CD4-positive, CD25-positive, alpha-beta regulatory T cell (primary cell): Measurements from ENCODE around the gene CATSPERD. TPM values are rescaled to one million over a fixed set of nuclear protein-coding genes. Genes with fewer than 3 reads are reported as not detected.
A peak's percentile ranks its signal among the peaks of the same experiment; 100 is the strongest.

Experiments used
- ATAC-seq, 2 donors: fragments of 150-1000 bp; cut with Tn5 transposase; one replicate each; pipeline ENCODE4 v1.10.0; 2021; ENCODE audit warnings: low read depth in 2 of 2, moderate number of reproducible peaks in 2 of 2, moderate library complexity in 1 of 2
- DNase-seq, 3 donors: peaks; one replicate each; pipeline versions ENCODE4 v3.0.0 to v3.0.0-alpha.2; 2012 to 2022; ENCODE audit warnings: mixed read lengths in 1 of 3
- H3K27ac ChIP-seq: one replicate; pipeline ENCODE4 v1.7.0; 2013; ENCODE audit warnings: mild to moderate bottlenecking, low read length; ENCODE audit not compliant: insufficient read depth, poor library complexity, severe bottlenecking
- H3K27me3 ChIP-seq: one replicate; pipeline ENCODE4 v1.7.0; 2013; ENCODE audit warnings: low read length; ENCODE audit not compliant: control insufficient read depth, insufficient read depth
- H3K36me3 ChIP-seq: one replicate; pipeline ENCODE4 v1.7.0; 2013; ENCODE audit warnings: mild to moderate bottlenecking, low read length, moderate library complexity; ENCODE audit not compliant: control insufficient read depth, insufficient read depth
- H3K4me1 ChIP-seq: 2 replicates; pipeline ENCODE4 v1.7.0; 2013; ENCODE audit warnings: mild to moderate bottlenecking, low read length; ENCODE audit not compliant: insufficient read depth, control insufficient read depth, poor library complexity, severe bottlenecking
- H3K4me3 ChIP-seq: one replicate; pipeline ENCODE4 v1.7.0; 2013; ENCODE audit warnings: low read depth, mild to moderate bottlenecking, low read length, moderate library complexity
- H3K9me3 ChIP-seq, 2 experiments: 1 replicate in 1 of 2; 2 replicates in 1 of 2; pipeline ENCODE4 v1.7.0; 2013; ENCODE audit warnings: low read length in 2 of 2, mild to moderate bottlenecking in 1 of 2, moderate library complexity in 1 of 2; ENCODE audit not compliant: control insufficient read depth in 2 of 2
- H3K27ac Mint-ChIP-seq, 3 donors: one replicate each; pipeline ENCODE4 v1.8.0; 2020 to 2022; ENCODE audit warnings: mild to moderate bottlenecking in 3 of 3, mixed read lengths in 3 of 3, moderate library complexity in 2 of 3
- H3K27me3 Mint-ChIP-seq: one replicate; pipeline ENCODE4 v1.8.0; 2022; ENCODE audit warnings: mild to moderate bottlenecking, mixed read lengths
- H3K36me3 Mint-ChIP-seq: one replicate; pipeline ENCODE4 v1.8.0; 2020; ENCODE audit warnings: mixed read lengths
- H3K4me1 Mint-ChIP-seq, 4 donors: one replicate each; pipeline ENCODE4 v1.8.0; 2020 to 2022; ENCODE audit warnings: mixed read lengths in 4 of 4, mild to moderate bottlenecking in 1 of 4
- H3K4me3 Mint-ChIP-seq, 4 donors: one replicate each; pipeline ENCODE4 v1.8.0; 2020 to 2022; ENCODE audit warnings: mild to moderate bottlenecking in 4 of 4, mixed read lengths in 4 of 4, moderate library complexity in 3 of 4
- H3K9me3 Mint-ChIP-seq, 7 donors: one replicate each; pipeline ENCODE4 v1.8.0; 2020 to 2022; ENCODE audit warnings: mixed read lengths in 7 of 7, mild to moderate bottlenecking in 3 of 7, moderate library complexity in 2 of 7
- polyA plus RNA-seq, 4 donors: library from polyadenylated mRNA; unstranded; fragments of 300-500 nt; fragmentation: Illumina TruSeq; gene quantifications; one replicate each; pipeline ENCODE4 v1.2.3, GENCODE V29; 2021
- total RNA-seq: library from RNA; stranded (reverse); gene quantifications from one replicate; pipeline ENCODE4 v1.2.3, GENCODE V29; 2022

Gene CATSPERD
- not detected for total RNA-seq
- polyA plus RNA-seq, result under 1 TPM in 1 of 4 donors, not detected in 3; 0.17 TPM

GRCh38 chr19:5719961-5720790, at the start of gene CATSPERD, which contains the start of gene LONP1:
CATSPERD (plus strand) TSS chr19:5720637; CDS start chr19:5720738, 101 bp downstream.
LONP1 (minus strand) TSS chr19:5720146; CDS start chr19:5720132, 14 bp downstream.
- no peaks in the 10 kb centered on the region for H3K9me3 Mint-ChIP-seq
- DNase-seq (peak; percentile 97 to 99 (median 99)), ATAC-seq (peak; percentile 91 to 93)
- H3K36me3 Mint-ChIP-seq, result no peaks in the 10 kb centered on the region
- peaks cover 25% of the 10 kb centered on the region for H3K4me1 ChIP-seq
- peak within 1 kb of the TSS; percentile 95 for H3K27ac ChIP-seq
- H3K4me3 ChIP-seq, result peak within 1 kb of the TSS; percentile 90
- no peaks in the 10 kb centered on the region for H3K27me3 ChIP-seq
- H3K4me1 Mint-ChIP-seq, result peaks cover 4 to 39% (median 26%) of the 10 kb centered on the region in 4 donors
- H3K9me3 ChIP-seq, result no peaks in the 10 kb centered on the region
- H3K27me3 Mint-ChIP-seq, result peaks cover 16% of the 10 kb centered on the region
- peak within 1 kb of the TSS; percentile 95 to 96 (median 96) for H3K27ac Mint-ChIP-seq
- peak within 1 kb of the TSS; percentile 90 to 98 (median 94) for H3K4me3 Mint-ChIP-seq
- H3K36me3 ChIP-seq, result no peaks in the 10 kb centered on the region

GRCh38 chr19:5671600-5671999, 48.8 kb upstream of the CATSPERD start:
- Histone ChIP-seq H3K36me3 (peaks cover 34% of the 10 kb centered on the region), H3K4me3 (no peak overlapping the region), H3K9me3 (no peaks in the 10 kb centered on the region), H3K4me1 (no peaks in the 10 kb centered on the region), H3K27ac (no peak overlapping the region), H3K27me3 (no peaks in the 10 kb centered on the region)
- ATAC-seq (no peak), DNase-seq (no peak)
- H3K27me3 Mint-ChIP-seq, result no peaks in the 10 kb centered on the region
- H3K4me3 Mint-ChIP-seq, result peak overlapping the region in 1 of 4 donors; percentile 32
- H3K36me3 Mint-ChIP-seq, result peaks cover 18% of the 10 kb centered on the region
- no peak overlapping the region for H3K27ac Mint-ChIP-seq
- no peaks in the 10 kb centered on the region for H3K4me1 Mint-ChIP-seq
- H3K9me3 Mint-ChIP-seq, result peaks cover 0 to 1% (median 0%) of the 10 kb centered on the region in 7 donors

- no peaks in the 10 kb centered on the region for H3K27me3 ChIP-seq
- Mint-ChIP-seq H3K4me1 (no peaks in the 10 kb centered on the region), H3K27me3 (no peaks in the 10 kb centered on the region), H3K36me3 (peaks cover 11% of the 10 kb centered on the region), H3K4me3 (no peak overlapping the region), H3K27ac (peak overlapping the region in 2 of 3 donors; percentile 42 to 56), H3K9me3 (peaks cover 0 to 1% (median 0%) of the 10 kb centered on the region in 7 donors)
- no peak for ATAC-seq
- H3K36me3 ChIP-seq, result peaks cover 22% of the 10 kb centered on the region
- no peaks in the 10 kb centered on the region for H3K4me1 ChIP-seq
- H3K27ac ChIP-seq, result no peak overlapping the region
- no peak overlapping the region for H3K4me3 ChIP-seq
- no peaks in the 10 kb centered on the region for H3K9me3 ChIP-seq
- DNase-seq, result no peak
Measured at GRCh38 chr19:5672708-5673459, 47.6 kb upstream of the CATSPERD start.

GRCh38 chr19:5673752-5674151, 46.7 kb upstream of the CATSPERD start:
- no peak for ATAC-seq
- Mint-ChIP-seq H3K4me1 (no peaks in the 10 kb centered on the region), H3K27me3 (no peaks in the 10 kb centered on the region), H3K9me3 (peaks cover 0 to 1% (median 0%) of the 10 kb centered on the region in 7 donors), H3K27ac (no peak overlapping the region), H3K36me3 (peaks cover 10% of the 10 kb centered on the region), H3K4me3 (no peak overlapping the region)
- peaks cover 17% of the 10 kb centered on the region for H3K36me3 ChIP-seq
- no peak overlapping the region for H3K27ac ChIP-seq
- H3K9me3 ChIP-seq, result no peaks in the 10 kb centered on the region
- no peaks in the 10 kb centered on the region for H3K27me3 ChIP-seq
- no peak overlapping the region for H3K4me3 ChIP-seq
- no peak for DNase-seq
- H3K4me1 ChIP-seq, result no peaks in the 10 kb centered on the region

- H3K27me3 ChIP-seq, result no peaks in the 10 kb centered on the region
- peaks cover 6% of the 10 kb centered on the region for H3K4me1 ChIP-seq
- ATAC-seq (no peak), DNase-seq (no peak)
- Mint-ChIP-seq H3K36me3 (peaks cover 1% of the 10 kb centered on the region), H3K9me3 (peaks cover 0 to 1% (median 0%) of the 10 kb centered on the region in 7 donors), H3K4me1 (peaks cover 0 to 9% (median 6%) of the 10 kb centered on the region in 4 donors), H3K27me3 (no peaks in the 10 kb centered on the region), H3K4me3 (peak overlapping the region in 1 of 4 donors; percentile 36), H3K27ac (no peak overlapping the region)
- no peaks in the 10 kb centered on the region for H3K9me3 ChIP-seq
- no peak overlapping the region for H3K27ac ChIP-seq
- peaks cover 7% of the 10 kb centered on the region for H3K36me3 ChIP-seq
- H3K4me3 ChIP-seq, result no peak overlapping the region
Measured at GRCh38 chr19:5674714-5675113, 45.7 kb upstream of the CATSPERD start.

GRCh38 chr19:5676105-5676771, 44.2 kb upstream of the CATSPERD start:
- Histone ChIP-seq H3K27ac (no peak overlapping the region), H3K36me3 (peaks cover 6% of the 10 kb centered on the region), H3K4me1 (peaks cover 17% of the 10 kb centered on the region), H3K9me3 (no peaks in the 10 kb centered on the region), H3K27me3 (no peaks in the 10 kb centered on the region), H3K4me3 (no peak overlapping the region)
- DNase-seq (no peak), ATAC-seq (no peak)
- Mint-ChIP-seq H3K36me3 (no peaks in the 10 kb centered on the region), H3K27ac (no peak overlapping the region), H3K4me3 (no peak overlapping the region), H3K9me3 (peaks cover 0 to 3% (median 0%) of the 10 kb centered on the region in 7 donors), H3K4me1 (peaks cover 0 to 17% (median 11%) of the 10 kb centered on the region in 4 donors), H3K27me3 (peaks cover 5% of the 10 kb centered on the region)

- Mint-ChIP-seq H3K36me3 (no peaks in the 10 kb centered on the region), H3K4me3 (no peak overlapping the region), H3K27ac (no peak overlapping the region), H3K9me3 (peaks cover 0 to 3% (median 0%) of the 10 kb centered on the region in 7 donors), H3K4me1 (peaks cover 0 to 22% (median 14%) of the 10 kb centered on the region in 4 donors), H3K27me3 (peaks cover 5% of the 10 kb centered on the region)
- no peak for DNase-seq
- Histone ChIP-seq H3K9me3 (no peaks in the 10 kb centered on the region), H3K36me3 (peaks cover 4% of the 10 kb centered on the region), H3K27ac (no peak overlapping the region), H3K4me1 (peaks cover 18% of the 10 kb centered on the region), H3K27me3 (no peaks in the 10 kb centered on the region), H3K4me3 (no peak overlapping the region)
- no peak for ATAC-seq
Measured at GRCh38 chr19:5676772-5677105, 43.7 kb upstream of the CATSPERD start.
